ENCODE results near the gene NAT16. TPM values are rescaled to one million over a fixed set of nuclear protein-coding genes. Genes with fewer than 3 reads are reported as not detected.

Gene NAT16
- total and polyA plus RNA-seq, 2 of the 4 experiments (the other 2 are of a cell fraction), result 0.05 TPM; not detected in 1

- Histone ChIP-seq H3K18ac (ENCODE audit: low read depth, low read length) (no peak overlapping the region), H4K5ac (ENCODE audit: low read depth, low read length) (no peak overlapping the region), H2AFZ (replicated peaks; ENCODE audit: low read length, poor library complexity) (no peak overlapping the region), H3K9ac (ENCODE audit: low read depth, low read length) (no peak overlapping the region), H4K8ac (ENCODE audit: low read depth in 2 of 2, low read length in 2 of 2) (no peak overlapping the region), H3K9me1 (ENCODE audit: insufficient read depth, low read length) (peaks cover 3% of the 10 kb centered on the region), H3K27ac (ENCODE audit: insufficient read depth, low read length) (no peak overlapping the region), H3K4ac (ENCODE audit: low read depth, low read length) (no peak overlapping the region; the same call in 1 of the 2 replicates), H3K9me3 (ENCODE audit: control insufficient read depth, insufficient read depth, low read length) (no peaks in the 10 kb centered on the region), H3K79me1 (ENCODE audit: low read depth in 1 of 2, low read length in 2 of 2) (peaks cover 10 to 38% of the 10 kb centered on the region in 2 experiments), H3K4me1 (ENCODE audit: control insufficient read depth, insufficient read depth, low read length) (peaks cover 7% of the 10 kb centered on the region), H2BK120ac (ENCODE audit: low read depth, low read length) (no peak overlapping the region), H3K4me2 (ENCODE audit: low read depth, low read length) (no peak overlapping the region), H2AK9ac (replicated peaks; ENCODE audit: low read depth, low read length, poor library complexity) (peak overlapping the region; percentile 9), H2BK20ac (ENCODE audit: low read depth, low read length) (no peak overlapping the region), H2BK5ac (ENCODE audit: low read depth, low read length, poor library complexity, severe bottlenecking) (no peak overlapping the region), H3K56ac (ENCODE audit: extremely low read depth, insufficient read depth, low read length) (no peak overlapping the region), H4K20me1 (ENCODE audit: insufficient read depth, low read length) (peaks cover 7% of the 10 kb centered on the region; the same call in 1 of the 2 replicates), H4K91ac (ENCODE audit: insufficient read depth, low read depth, low read length) (no peak overlapping the region), H3K14ac (replicated peaks; ENCODE audit: low read depth, low read length) (no peak overlapping the region), H3K27me3 (ENCODE audit: control insufficient read depth, insufficient read depth, low read length) (no peaks in the 10 kb centered on the region), H2AK5ac (ENCODE audit: low read depth, low read length) (no peak overlapping the region), H3K36me3 (ENCODE audit: control insufficient read depth, insufficient read depth, low read length) (peaks cover 27% of the 10 kb centered on the region), H2BK15ac (ENCODE audit: low read depth, low read length) (no peak overlapping the region), H3K4me3 (ENCODE audit: insufficient read depth, low read depth, low read length) (no peak overlapping the region), H3K23ac (ENCODE audit: low read depth, low read length) (0 out of 2 replicates have a peak overlapping the region, but pooled peaks have one; percentile 26)
- in situ Hi-C loops (cut with MboI; ENCODE audit: low sequenced_read_pairs), result no loop called here
- intact Hi-C loops (cut with micrococcal nuclease), result no loop called here
- no peak for ATAC-seq (ENCODE audit: low read depth)
- CTCF ChIA-PET, result interaction anchor here (0.6 to 2.8 kb wide), 5 partner anchors 12 to 126 kb away, joined by 3 to 10 read pairs (median 8); no protein-coding TSS in a partner anchor
- dilution Hi-C loops (cut with HindIII; ENCODE audit: low sequenced_read_pairs, unreplicated experiment), result no loop called here
- POLR2A ChIA-PET (ENCODE audit: unreplicated experiment), result interaction anchor here (0.6 kb wide), 2 partner anchors 10 to 48 kb away, joined by 5 to 11 read pairs; no protein-coding TSS in a partner anchor
- TF ChIP-seq CTCF (conservative IDR thresholded peaks at IDR 0.05; ENCODE audit: low read depth, low read length) (0 out of 2 replicates have a peak, but pooled peaks have one; percentile 21), RAD21 (IDR thresholded peaks at IDR 0.05; ENCODE audit: low read length) (0 out of 2 replicates have a peak, but pooled peaks have one; percentile 7), MAZ (IDR thresholded peaks at IDR 0.05; ENCODE audit: borderline replicate concordance, low read depth, low read length) (no peak)
- DNase-seq, result no peak
- no TSS peak for BruUV-seq (replicated peaks)
- no CpG with 5 or more reads among the region's 6 CpGs for WGBS, 2 experiments (ENCODE audit: extremely low coverage in 2 of 2, insufficient read length in 1 of 2)
Measured at GRCh38 chr7:101156277-101156676, 23.8 kb downstream of the NAT16 start.
